Lower leg skin (tissue), 4 donors: ENCODE measurements around the gene SLC5A2. TPM values are rescaled to one million over a fixed set of nuclear protein-coding genes. Genes with fewer than 3 reads are reported as not detected.
"Not testable (repeated sequence)": the region's sequence is repeated elsewhere in the genome, so short reads cannot be mapped to it uniquely, and the experiment has no call there.

ENCODE experiments used
- DNase-seq, 2 donors: peaks; one replicate each; pipeline ENCODE4 v3.0.0-alpha.2; 2019; ENCODE audit warnings: low spot score in 2 of 2
- H3K4me3 ChIP-seq: fragments of 200-600 bp; sonication (generic); 2 replicates; pipeline ENCODE4 v1.5.1; 2017; ENCODE audit warnings: mild to moderate bottlenecking, low read depth; ENCODE audit not compliant: poor library complexity, severe bottlenecking
- POLR2A ChIP-seq, 2 donors: fragments of 450-650 bp; IDR thresholded peaks; one replicate each; pipeline ENCODE4 v1.6.1; 2016 to 2017; ENCODE audit warnings: antibody characterized with exemption in 2 of 2, mild to moderate bottlenecking in 1 of 2, moderate library complexity in 1 of 2
- WGBS, 2 donors: methylation state at CpG; one replicate each; pipeline ENCODE4 v1.1.5; 2018; 5-methylcytosine and 5-hydroxymethylcytosine counted together
- intact Hi-C: fragments of 100-400 bp; cut with DNase I; formaldehyde crosslinking; loops from one replicate; pipeline ENCODE4 v1.15.0; 2023; ENCODE audit warnings: low total_unique reads
- total RNA-seq, 4 donors: library from RNA; depleted of rRNA; stranded (reverse); fragments of >200 nt; gene quantifications; one replicate each; pipeline ENCODE4 v1.1.0, GENCODE V29; 2016
- TF ChIP-seq, protein P1 (sequence below), 3 donors: fragments of 450-650 bp; IDR thresholded peaks; one replicate each; pipeline ENCODE4 v1.5.1; 2016; ENCODE audit warnings: antibody characterized with exemption in 3 of 3, mild to moderate bottlenecking in 3 of 3, moderate library complexity in 2 of 3

The SLC5A2 gene
- under 1 TPM; 0.17 to 0.27 (median 0.21) TPM for total RNA-seq

GRCh38 chr16:31483081-31483480 lies at the start of gene SLC5A2:
SLC5A2 (plus strand) TSS chr16:31483123; CDS start chr16:31483137, 14 bp downstream.
- no peak for TF ChIP-seq POLR2A (IDR thresholded peaks at IDR 0.05)
- intact Hi-C loops, result no loop called here
- WGBS, 2 donors, result 93 to 96% methylated on average over 3 to 4 of the region's 4 CpGs
- H3K4me3 ChIP-seq, result no peak within 1 kb of the TSS
- DNase-seq, result no peak

- H3K4me3 ChIP-seq, result no peak overlapping the region
- intact Hi-C loops, result loop anchor here (10.0 kb wide), 1 partner anchor 281 kb away; the partner anchor contains the start of gene PRSS36
- 90 to 91% methylated on average over 38 to 47 of the region's 47 CpGs for WGBS, 2 donors
- no peak for TF ChIP-seq POLR2A (IDR thresholded peaks at IDR 0.05)
- TF ChIP-seq, protein P1, sequence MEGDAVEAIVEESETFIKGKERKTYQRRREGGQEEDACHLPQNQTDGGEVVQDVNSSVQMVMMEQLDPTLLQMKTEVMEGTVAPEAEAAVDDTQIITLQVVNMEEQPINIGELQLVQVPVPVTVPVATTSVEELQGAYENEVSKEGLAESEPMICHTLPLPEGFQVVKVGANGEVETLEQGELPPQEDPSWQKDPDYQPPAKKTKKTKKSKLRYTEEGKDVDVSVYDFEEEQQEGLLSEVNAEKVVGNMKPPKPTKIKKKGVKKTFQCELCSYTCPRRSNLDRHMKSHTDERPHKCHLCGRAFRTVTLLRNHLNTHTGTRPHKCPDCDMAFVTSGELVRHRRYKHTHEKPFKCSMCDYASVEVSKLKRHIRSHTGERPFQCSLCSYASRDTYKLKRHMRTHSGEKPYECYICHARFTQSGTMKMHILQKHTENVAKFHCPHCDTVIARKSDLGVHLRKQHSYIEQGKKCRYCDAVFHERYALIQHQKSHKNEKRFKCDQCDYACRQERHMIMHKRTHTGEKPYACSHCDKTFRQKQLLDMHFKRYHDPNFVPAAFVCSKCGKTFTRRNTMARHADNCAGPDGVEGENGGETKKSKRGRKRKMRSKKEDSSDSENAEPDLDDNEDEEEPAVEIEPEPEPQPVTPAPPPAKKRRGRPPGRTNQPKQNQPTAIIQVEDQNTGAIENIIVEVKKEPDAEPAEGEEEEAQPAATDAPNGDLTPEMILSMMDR (IDR thresholded peaks at IDR 0.05), result no peak
- no peak for DNase-seq
Measured at GRCh38 chr16:31435341-31436220, 47.3 kb upstream of the SLC5A2 start.

- intact Hi-C loops, result loop anchor here (10.0 kb wide), 1 partner anchor 282 kb away; the partner anchor contains the start of gene PRSS36
- WGBS, 2 donors, result 90 to 94% methylated on average over 42 to 44 of the region's 44 CpGs
- no peak for TF ChIP-seq POLR2A (IDR thresholded peaks at IDR 0.05)
- TF ChIP-seq, protein P1 (IDR thresholded peaks at IDR 0.05), result no peak
- no peak overlapping the region for H3K4me3 ChIP-seq
- no peak for DNase-seq
Measured at GRCh38 chr16:31436221-31437045, 46.5 kb upstream of the SLC5A2 start.

- H3K4me3 ChIP-seq, result no peak overlapping the region
- no peak for TF ChIP-seq POLR2A (IDR thresholded peaks at IDR 0.05)
- TF ChIP-seq, protein P1 (IDR thresholded peaks at IDR 0.05), result no peak
- intact Hi-C loops, result loop anchor here (10.0 kb wide), 1 partner anchor 284 kb away; the partner anchor contains the start of gene PRSS36
- WGBS, 2 donors, result 63 to 69% methylated on average over 2 of the region's 2 CpGs
- no peak for DNase-seq
Measured at GRCh38 chr16:31438414-31438813, 44.5 kb upstream of the SLC5A2 start.

DNA sequence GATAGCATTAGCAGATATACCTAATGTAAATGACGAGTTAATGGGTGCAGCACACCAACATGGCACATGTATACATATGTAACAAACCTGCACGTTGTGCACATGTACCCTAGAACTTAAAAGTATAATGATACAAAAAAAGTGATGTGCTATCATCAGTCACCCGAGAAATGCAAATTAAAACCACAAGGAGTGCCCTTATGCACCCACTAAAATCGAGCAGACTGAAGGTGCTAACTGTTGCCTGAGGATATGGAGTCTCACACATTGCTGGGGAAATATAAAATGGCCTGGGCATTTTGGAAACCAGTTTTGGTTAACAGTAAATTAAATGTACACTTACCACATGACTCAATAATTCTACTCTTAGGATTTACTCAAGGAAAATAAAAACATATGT lies 43.9 kb upstream of the SLC5A2 start:
- intact Hi-C loops, result loop anchor here (10.0 kb wide), 1 partner anchor 284 kb away; the partner anchor contains the start of gene PRSS36
- DNase-seq, H3K4me3 ChIP-seq: not testable (repeated sequence)
- 56 to 58% methylated on average over 4 of the region's 4 CpGs for WGBS, 2 donors

DNA sequence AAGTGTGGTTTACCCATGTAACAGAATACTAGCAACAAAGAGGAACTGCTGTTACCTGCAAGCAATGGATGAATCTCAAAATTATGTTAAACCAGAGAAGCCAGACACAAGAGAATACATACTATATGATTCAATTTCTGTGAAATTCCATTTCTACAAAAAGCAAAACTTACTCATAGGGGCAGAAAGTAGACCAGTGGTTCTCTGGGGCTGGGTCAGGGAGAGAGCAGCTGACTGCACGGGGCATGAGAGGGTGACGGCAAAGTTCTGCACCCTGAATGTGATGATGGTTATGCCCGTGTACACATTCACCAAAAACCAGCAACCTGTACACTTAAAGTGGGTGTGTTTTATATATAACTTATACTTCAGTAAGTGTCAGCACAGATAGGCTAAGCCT lies 43.4 kb upstream of the SLC5A2 start:
- DNase-seq, result no peak
- WGBS, 2 donors, result 82 to 83% methylated on average over 3 of the region's 3 CpGs
- intact Hi-C loops, result loop anchor here (10.0 kb wide), 1 partner anchor 285 kb away; the partner anchor contains the start of gene PRSS36
- no peak for TF ChIP-seq POLR2A (IDR thresholded peaks at IDR 0.05)
- TF ChIP-seq, protein P1 (IDR thresholded peaks at IDR 0.05), result no peak
- H3K4me3 ChIP-seq, result no peak overlapping the region
